ENCODE measurements around the gene TOX2.

The TOX2 gene

GRCh38 chr20:44001667-44002596 is 87.3 kb downstream of the TOX2 start:
- DNase-seq (ENCODE audit: low read depth), result no peak

- no peak for DNase-seq (ENCODE audit: low read depth)
Measured at GRCh38 chr20:44002861-44003260, 88.2 kb downstream of the TOX2 start.

GRCh38 chr20:44003609-44004008 is 89.0 kb downstream of the TOX2 start:
- no peak for DNase-seq (ENCODE audit: low read depth)

GRCh38 chr20:44004306-44004915 is 89.8 kb downstream of the TOX2 start:
- no peak for DNase-seq (ENCODE audit: low read depth)

GRCh38 chr20:44005661-44006060 is 91.0 kb downstream of the TOX2 start:
- no peak for DNase-seq (ENCODE audit: low read depth)

GRCh38 chr20:44006126-44006525 is 91.5 kb downstream of the TOX2 start:
- DNase-seq (ENCODE audit: low read depth), result no peak

- no peak for DNase-seq (ENCODE audit: low read depth)
Measured at GRCh38 chr20:44006578-44006977, 91.9 kb downstream of the TOX2 start.

GRCh38 chr20:44008806-44009678 is 94.4 kb downstream of the TOX2 start:
- no peak for DNase-seq (ENCODE audit: low read depth)

GRCh38 chr20:44009679-44009992 is 95.0 kb downstream of the TOX2 start:
- no peak for DNase-seq (ENCODE audit: low read depth)

GRCh38 chr20:44010162-44010704 is 95.6 kb downstream of the TOX2 start:
- DNase-seq (ENCODE audit: low read depth), result no peak

GRCh38 chr20:44011251-44011940 is 96.7 kb downstream of the TOX2 start:
- no peak for DNase-seq (ENCODE audit: low read depth)

- DNase-seq (ENCODE audit: low read depth), result no peak
Measured at GRCh38 chr20:44012466-44013226, 98.0 kb downstream of the TOX2 start.

- no peak for DNase-seq (ENCODE audit: low read depth)
Measured at GRCh38 chr20:44014807-44015732, 100.4 kb downstream of the TOX2 start.

- no peak for DNase-seq (ENCODE audit: low read depth)
Measured at GRCh38 chr20:44015733-44016103, 101.1 kb downstream of the TOX2 start.

- no peak for DNase-seq (ENCODE audit: low read depth)
Measured at GRCh38 chr20:44016525-44016924, 101.9 kb downstream of the TOX2 start.

- DNase-seq (ENCODE audit: low read depth), result no peak
Measured at GRCh38 chr20:44017211-44017610, 102.6 kb downstream of the TOX2 start.

- DNase-seq (ENCODE audit: low read depth), result no peak
Measured at GRCh38 chr20:44017905-44018258, 103.2 kb downstream of the TOX2 start.

- DNase-seq (ENCODE audit: low read depth), result peak; percentile 82
Measured at GRCh38 chr20:44018259-44018941, 103.7 kb downstream of the TOX2 start.

- DNase-seq (ENCODE audit: low read depth), result no peak
Measured at GRCh38 chr20:44018942-44019637, 104.4 kb downstream of the TOX2 start.
